Measurements from ENCODE around the gene DCTPP1. TPM values are rescaled to one million over a fixed set of nuclear protein-coding genes. Genes with fewer than 3 reads are reported as not detected.
"Not testable (repeated sequence)": the region's sequence is repeated elsewhere in the genome, so short reads cannot be mapped to it uniquely, and the experiment has no call there.

The DCTPP1 gene
- polyA plus RNA-seq, 4 donors, result 43.6 to 63.9 (median 51.1) TPM

- no peak for DNase-seq (ENCODE audit: low read depth in 4 of 4, low spot score in 3 of 4)
Measured at GRCh38 chr16:30416047-30416603, 13.7 kb downstream of the DCTPP1 start.

- no peak for DNase-seq (ENCODE audit: low read depth in 4 of 4, low spot score in 3 of 4)
Measured at GRCh38 chr16:30414159-30414558, 15.7 kb downstream of the DCTPP1 start.

DNA sequence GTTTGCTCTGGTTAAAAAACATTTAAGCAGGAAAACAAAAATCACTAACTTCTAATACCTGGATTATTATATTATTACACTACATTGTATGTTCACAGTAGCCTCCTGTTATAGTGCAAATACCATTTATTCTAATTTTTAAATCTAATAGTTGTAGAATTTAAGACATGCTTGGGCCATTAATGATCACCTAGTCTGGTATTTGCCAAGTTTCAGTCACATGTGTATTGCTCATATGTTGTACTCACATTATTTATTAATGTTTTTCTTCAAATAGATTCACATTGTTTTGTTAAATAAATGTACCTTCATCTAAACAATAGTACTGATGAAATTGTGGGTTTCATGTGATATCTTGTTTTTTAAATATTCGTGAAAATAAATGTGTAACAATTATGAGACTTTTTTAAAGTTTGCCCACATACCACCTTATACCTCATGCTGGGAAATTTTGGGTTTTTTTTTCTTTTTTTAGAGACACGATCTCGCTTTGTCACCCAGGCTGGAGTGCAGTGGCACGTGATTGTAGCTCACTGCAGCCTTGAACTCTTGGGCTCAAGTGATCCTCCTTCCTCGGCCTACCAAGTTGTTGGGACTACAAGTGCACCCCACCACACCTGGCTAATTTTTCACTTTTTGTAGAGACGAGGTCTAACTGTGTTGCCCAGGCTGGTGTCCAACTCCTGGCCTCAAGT lies 16.6 kb downstream of the DCTPP1 start:
- DNase-seq (ENCODE audit: low read depth in 4 of 4, low spot score in 3 of 4), result no peak

DNA sequence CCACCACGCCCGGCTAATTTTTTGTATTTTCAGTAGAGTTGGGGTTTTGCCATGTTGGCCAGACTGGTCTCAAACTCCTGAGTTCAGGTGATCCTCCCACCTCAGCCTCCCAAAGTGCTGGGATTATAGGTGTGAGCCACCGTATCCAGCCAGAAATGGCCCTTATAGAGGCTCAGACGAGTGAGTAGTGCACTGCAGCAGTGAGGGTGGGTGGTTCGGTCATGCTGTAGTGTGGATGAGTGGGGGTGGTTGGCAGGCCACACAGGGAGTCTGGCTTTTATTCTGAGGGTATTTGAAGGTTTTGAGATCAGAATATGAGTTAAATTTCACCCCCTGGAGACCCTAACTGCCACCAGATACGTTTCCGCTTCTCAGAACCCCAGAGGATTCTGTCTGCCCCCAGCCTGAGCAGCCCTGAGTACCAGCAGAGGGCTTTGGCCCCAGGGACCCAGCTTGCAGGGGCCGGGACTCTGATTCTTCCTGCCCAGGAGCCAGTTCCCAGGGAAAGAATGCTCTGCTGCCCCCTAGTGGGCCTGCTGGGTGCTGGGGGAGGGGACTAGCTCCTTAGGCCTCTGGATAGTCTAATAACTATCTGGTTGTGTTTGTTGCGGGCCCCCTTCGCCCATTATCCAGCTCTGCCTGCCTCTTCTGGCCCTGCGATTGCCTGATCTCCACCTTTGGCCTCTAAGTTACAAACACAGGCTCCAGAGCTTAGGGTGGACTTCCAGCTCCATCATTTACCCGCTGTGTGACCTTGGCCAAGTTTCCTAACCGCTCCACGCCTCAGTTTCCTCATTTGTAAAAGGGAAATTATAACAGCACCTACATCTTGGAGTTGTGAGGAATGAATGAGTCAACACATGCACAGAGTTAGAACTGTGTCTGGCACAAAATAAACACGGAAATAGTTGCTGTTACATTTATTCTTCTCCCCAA lies 20.4 kb downstream of the DCTPP1 start:
- DNase-seq (ENCODE audit: low read depth in 4 of 4, low spot score in 3 of 4), result peak in 3 of 4 donors; percentile 80 to 84 (median 84)

GRCh38 chr16:30407804-30408534 lies 21.9 kb downstream of the DCTPP1 start:
- no peak for DNase-seq (ENCODE audit: low read depth in 4 of 4, low spot score in 3 of 4)

- peak in 3 of 4 donors; percentile 80 to 85 (median 85) for DNase-seq (ENCODE audit: low read depth in 4 of 4, low spot score in 3 of 4)
Measured at GRCh38 chr16:30407102-30407803, 22.6 kb downstream of the DCTPP1 start, which contains the start of gene ZNF771. Gene ZNF771, plus strand, starts transcription at chr16:30407606. Its CDS starts 448 bp downstream, at chr16:30408054.

GRCh38 chr16:30406795-30407101 lies 23.1 kb downstream of the DCTPP1 start:
- DNase-seq (ENCODE audit: low read depth in 4 of 4, low spot score in 3 of 4), result no peak

- DNase-seq (ENCODE audit: low read depth in 4 of 4, low spot score in 3 of 4), result no peak
Measured at GRCh38 chr16:30401768-30402425, 27.9 kb downstream of the DCTPP1 start.

DNA sequence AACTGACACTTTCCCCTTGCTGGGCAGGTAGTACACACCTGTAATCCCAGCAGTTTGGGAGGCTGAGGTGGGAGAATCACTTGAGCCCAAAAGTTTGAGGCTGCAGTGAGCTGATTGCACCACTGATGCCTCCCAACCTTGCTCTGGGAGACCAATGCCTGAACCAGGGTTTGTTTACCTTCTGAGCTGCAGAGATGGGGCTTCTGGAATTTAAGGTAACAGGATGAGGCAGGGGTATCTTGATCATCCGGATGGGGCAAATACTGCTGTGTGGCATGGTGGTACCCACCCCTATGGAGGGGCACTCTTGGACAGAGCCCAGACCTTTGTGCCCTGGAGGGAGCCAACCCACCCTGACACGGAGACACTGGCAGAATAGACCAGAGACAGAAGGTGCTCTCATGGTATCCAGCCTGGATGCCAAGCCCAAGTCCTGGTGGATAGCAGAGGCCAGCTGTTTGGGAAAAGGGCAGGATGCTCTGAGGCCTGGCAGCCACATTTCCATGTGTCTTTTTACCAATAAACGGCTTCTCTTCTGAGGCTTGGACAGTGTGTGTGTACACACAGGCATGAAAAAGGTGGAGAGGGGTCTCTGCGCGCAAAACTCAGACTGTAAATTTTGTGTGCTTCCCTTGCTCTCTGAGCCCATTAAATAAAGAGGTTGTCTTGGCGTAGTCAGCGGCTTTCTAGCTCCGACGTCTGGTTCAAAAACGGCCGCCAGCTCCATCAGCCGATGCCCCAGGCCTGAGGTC lies 30.2 kb downstream of the DCTPP1 start:
- no peak for DNase-seq (ENCODE audit: low read depth in 4 of 4, low spot score in 3 of 4)

DNA sequence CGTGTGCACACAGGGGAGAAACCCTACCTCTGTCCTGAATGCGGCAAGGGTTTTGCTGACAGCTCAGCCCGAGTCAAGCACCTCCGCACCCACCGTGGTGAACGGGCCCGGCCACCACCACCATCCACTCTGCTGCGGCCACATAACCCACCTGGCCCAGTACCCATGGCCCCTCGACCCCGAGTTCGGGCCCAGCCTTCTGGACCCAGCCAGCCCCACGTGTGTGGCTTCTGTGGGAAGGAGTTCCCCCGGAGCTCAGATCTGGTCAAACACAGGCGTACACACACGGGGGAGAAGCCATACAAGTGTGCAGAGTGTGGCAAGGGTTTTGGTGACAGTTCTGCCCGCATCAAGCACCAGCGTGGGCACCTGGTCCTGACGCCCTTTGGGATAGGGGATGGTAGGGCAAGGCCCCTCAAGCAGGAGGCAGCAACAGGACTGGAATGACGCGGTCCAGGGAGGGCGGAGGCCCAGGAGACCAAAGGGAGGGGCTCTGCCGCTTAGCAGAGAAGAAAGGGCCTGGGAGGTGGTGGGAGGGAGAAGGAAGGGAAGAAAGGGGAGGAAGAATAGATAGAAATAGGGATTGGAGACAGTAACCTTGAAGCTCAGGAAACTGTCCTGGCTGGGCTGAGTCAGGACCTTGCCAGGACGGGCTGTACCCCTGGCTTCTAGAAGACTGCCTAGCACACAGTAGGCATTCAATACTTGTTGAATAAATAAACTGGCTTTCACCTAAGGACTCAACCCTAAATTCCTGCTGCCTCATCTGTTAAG lies 31.0 kb downstream of the DCTPP1 start:
- no peak for DNase-seq (ENCODE audit: low read depth in 4 of 4, low spot score in 3 of 4)

GRCh38 chr16:30397776-30398660 lies 31.8 kb downstream of the DCTPP1 start:
- no peak for DNase-seq (ENCODE audit: low read depth in 4 of 4, low spot score in 3 of 4)

GRCh38 chr16:30397056-30397455 lies 32.8 kb downstream of the DCTPP1 start:
- no peak for DNase-seq (ENCODE audit: low read depth in 4 of 4, low spot score in 3 of 4)

DNA sequence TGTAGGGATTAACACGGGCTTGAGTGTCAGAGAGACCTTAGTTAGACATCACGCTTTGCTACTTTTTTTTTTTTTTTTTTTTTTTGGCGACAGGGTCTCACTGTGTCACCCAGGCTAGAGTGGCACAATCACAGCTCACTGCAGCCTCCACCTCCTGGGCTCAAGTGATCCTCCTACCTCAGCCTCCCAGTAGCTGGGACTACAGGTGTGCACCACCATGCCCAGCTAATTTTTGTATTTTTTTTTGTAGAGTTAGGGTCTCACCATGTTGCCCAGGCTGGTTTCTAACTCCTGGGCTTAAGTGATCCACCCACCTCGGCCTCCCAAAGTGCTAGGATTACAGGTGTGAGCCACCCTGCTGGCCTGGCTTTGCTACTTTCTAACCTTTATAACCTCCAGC lies 33.2 kb downstream of the DCTPP1 start:
- not testable (repeated sequence) for DNase-seq (ENCODE audit: low read depth in 4 of 4, low spot score in 3 of 4)

DNA sequence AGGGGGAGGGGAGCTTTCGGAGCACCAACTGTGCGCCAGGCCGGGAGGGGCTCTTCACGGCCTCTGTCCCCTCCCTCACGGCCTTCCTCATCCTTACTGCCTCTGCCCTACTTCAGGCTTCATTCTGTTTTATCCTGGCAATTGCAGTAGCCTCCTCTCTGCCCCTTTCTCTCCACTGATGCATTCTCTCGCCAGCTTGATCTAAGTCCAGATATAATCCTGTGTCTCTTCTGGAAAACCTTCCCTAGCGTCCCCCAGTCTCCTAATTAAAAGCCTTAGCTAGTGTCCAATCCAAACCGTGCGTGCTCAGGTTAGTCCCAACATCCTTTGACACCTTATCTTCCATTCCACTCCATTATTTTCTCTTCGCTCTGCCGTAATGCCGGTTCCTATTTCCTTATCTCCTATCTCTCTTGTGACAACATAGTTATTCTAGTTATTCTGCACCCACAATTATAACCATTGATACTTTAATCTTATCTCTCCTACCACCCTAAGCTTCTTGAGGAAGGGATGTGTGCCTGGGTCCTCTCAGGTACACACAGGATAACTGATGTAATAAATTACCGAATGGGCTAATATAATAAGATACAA lies 33.7 kb downstream of the DCTPP1 start:
- DNase-seq (ENCODE audit: low read depth in 4 of 4, low spot score in 3 of 4), result no peak

GRCh38 chr16:30395155-30395991 lies 34.5 kb downstream of the DCTPP1 start, which contains the start of gene ZNF48:
Gene ZNF48, plus strand, starts transcription at chr16:30395420. Its CDS starts 375 bp downstream, at chr16:30395795.
- DNase-seq (ENCODE audit: low read depth in 4 of 4, low spot score in 3 of 4), result peak in 3 of 4 donors; percentile 82 to 83 (median 83)

Measured in right renal pelvis (tissue), 4 donors.